CD4-positive, alpha-beta T cell treated with Interleukin-2 at 100 ng/mL for 4 hours (primary cell): Measurements from ENCODE around the gene IRX4.

Source experiments
- DNase-seq: peaks from one replicate; pipeline ENCODE4 v3.0.0-alpha.2; 2020; ENCODE audit warnings: low spot score

The IRX4 gene

DNA sequence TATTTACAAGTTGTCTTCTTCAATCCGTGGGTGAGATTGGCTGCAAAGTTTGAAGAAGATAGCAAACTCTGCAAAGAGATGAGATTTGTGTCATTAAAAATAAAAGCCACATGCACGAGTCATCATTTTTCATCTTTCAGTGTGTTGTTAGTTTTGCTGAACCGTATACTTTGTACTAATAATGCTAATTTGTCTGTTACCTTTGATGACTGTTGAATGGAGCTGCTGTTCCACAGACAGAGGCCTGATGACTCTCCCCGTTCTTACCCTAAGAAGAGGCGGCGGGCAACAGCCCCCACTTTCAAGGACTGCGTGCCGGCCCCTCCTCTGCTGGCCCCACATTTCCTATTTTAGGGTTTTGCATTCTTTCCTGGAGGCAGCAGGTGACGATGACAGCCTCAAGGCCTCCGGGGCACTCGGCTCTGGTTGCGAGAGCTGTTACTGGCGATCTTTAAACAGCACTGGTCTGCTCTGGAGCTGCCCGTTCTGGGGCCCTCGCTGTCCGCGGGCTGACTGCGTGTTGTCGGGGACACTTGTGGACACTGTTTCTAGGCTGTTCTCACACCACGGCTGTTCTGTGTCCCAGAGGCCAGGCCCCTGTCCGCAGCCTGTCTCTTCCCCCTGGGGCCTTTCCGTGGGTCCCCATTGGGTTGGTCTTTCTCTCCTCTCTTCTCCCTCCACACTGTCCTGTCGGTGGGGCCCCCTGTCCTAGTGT lies 46.4 kb downstream of the IRX4 start:
- no peak for DNase-seq

DNA sequence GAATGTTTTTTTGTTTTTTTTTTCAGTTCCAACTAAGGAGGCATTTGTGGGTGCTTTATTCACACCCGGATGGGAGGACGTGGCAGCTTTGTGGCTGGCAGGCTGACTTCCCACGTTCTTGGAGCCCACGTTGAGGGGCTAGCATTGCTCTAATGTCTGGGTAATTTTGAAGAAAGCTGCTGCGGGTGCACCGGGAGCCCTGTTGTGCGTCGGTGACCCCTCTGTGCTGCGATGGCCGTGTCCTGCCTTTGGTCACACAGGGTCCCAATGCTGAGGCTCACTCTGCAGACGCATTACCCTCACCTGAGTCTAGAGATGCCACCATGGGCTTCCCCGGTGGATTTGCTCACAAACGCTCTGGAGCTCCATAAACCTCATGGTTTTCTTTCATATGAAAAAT lies 47.3 kb downstream of the IRX4 start:
- DNase-seq, result no peak

GRCh38 chr5:1834721-1835429 lies 47.9 kb downstream of the IRX4 start:
- DNase-seq, result no peak

DNA sequence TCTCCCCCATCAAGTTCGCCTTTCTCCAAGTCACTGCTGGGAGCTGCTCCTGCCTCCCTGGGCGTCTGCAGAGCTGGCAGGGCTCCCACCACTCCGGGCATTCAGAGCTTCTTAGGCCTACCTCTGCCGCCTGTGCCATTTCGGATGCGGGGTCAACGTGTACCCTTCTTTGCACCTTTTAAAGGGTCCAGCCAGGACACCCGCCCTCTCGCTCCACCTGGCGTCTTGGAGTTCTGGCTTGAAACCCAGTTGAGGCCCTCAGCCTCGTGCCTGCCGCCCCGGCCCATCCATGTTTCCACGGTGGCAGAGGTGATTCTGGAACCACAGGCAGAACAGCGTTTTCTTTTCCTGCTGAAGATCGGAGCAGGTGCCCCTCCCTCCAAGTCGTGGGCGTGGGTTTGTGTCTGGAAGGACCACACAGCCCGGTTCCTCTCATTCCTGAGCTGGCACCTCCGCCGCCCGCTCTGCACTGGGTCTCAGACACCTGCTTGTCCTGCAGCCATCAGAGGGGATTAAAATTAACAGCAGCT lies 48.6 kb downstream of the IRX4 start:
- no peak for DNase-seq

- no peak for DNase-seq
These were observed 49.3 kb downstream of the IRX4 start for GRCh38 chr5:1833264-1834021.

- DNase-seq, result no peak
These were observed 50.0 kb downstream of the IRX4 start for GRCh38 chr5:1832511-1833250.

DNA sequence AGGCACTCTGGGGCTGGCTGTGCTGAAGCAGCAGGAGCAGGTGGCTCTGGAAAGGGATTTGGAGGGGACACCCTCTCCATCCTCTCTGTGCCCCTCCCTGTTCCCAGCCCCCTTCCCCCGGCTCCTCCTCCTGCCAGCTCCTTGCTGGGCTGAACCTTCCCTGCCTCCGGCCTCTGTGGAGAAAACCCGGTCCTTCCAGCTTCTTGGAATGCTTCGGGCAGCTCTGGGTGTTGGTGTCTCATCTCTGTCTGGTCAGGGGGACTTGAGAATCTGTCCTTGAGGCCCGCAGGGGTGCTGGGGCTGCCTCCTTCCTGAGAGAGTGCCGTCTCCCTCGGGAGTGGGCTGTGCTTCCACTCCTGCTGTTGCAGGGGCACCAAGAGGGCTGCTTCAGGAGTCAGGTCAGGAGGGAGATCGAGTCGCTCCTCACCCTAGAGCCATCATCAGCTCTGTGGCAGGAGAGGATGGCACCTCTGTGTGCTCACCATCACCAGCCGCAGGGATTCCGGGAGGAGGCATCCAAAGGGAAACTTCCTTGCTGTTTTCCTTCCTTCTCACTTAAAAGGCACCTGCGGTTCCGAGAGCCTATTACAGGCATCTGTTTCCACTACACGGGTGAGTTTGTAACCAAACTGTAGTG lies 50.9 kb downstream of the IRX4 start:
- no peak for DNase-seq

DNA sequence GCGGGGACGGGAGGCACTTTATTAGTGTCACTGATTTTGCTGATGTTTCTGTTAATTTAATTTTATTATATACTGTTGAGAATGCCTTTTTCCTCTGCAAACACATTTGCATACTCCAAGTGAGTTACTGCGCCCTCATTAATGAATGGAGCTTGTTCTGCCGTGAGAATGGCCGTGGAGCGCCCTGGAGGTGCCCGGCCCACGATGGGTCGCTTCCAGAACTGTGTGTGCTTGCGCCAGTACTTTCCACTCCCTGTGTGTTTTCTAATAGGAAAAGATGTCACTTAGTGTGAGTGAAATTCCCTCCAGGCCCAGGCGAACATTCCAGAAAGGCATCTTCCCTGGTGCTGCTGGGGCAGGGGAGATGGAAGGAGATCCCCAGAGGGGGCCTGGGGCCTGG lies 51.5 kb downstream of the IRX4 start:
- DNase-seq, result no peak

DNA sequence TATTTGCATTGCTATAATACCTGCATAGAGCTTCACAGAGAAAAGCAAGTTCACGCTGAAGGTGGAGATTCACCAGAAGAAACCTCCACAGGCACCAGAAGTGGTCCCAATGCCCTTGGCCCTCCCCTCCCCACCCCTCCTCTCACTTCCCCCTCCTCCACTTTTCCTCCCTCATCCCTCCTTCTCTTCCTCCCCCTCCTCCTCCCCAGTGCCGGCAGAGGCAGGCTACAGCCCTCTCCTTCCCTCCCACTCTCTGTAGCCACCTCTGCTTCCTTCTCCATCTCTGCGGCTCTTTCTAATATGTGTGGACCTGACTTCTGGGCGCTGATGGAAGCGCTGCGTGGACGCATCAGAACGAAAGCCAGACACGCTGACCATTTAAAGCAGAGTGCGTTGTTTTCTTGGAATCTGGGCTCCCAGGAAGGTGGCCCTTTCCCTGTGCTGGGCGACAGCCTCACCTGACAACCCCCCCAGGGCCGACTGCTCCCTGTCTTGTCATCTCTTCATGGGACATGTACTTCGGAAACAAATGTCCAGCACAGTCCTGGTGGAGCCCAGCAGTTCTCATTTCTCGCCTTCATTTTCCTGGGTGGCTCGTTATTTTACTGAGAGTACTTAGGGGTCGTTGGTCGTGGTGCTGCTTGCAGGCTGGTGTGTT lies 52.0 kb downstream of the IRX4 start:
- DNase-seq, result no peak

DNA sequence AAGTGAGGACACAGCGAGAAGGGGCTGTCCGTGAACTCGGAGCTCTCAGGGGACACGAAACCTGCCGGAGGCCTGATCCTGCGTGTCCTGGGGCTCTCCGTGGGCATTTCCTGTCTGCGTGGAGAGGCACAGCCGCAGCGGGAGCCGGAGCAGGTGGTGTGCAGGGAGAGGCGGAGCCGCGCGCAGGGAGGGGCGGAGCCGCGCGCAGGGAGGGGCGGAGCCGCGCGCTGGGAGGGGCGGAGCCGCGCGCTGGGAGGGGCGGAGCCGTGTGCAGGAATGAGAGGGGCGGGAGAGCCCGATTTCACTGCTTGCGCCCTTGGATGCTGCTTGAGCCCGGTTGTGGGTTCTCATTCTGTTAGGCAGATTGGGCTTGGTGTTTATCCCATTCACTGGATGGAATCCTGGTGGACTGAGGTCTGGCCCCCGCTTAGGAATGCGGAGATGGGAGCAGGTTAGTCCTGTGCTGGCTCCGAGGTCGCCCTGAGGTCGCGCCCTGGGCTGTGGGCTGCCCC lies 54.8 kb downstream of the IRX4 start:
- DNase-seq, result no peak
